MM.1S (cell line): ENCODE results near the gene LMBR1.

Source experiments
- DNase-seq: peaks from one replicate; pipeline ENCODE4 v3.0.0-alpha.2; 2015
- H2AFZ ChIP-seq: fragments of 300-600 bp; sonication (generic); 2 replicates; pipeline ENCODE4 v1.6.0; 2016; ENCODE audit warnings: antibody characterized with exemption, low read length
- H3F3A ChIP-seq: fragments of 300-600 bp; sonication (generic); 2 replicates; pipeline ENCODE4 v1.6.1; 2016; ENCODE audit warnings: mild to moderate bottlenecking, antibody characterized with exemption, low read length, moderate library complexity, mixed read lengths; ENCODE audit not compliant: insufficient read depth
- H3K27ac ChIP-seq: fragments of 300-600 bp; sonication (generic); 2 replicates; pipeline ENCODE4 v1.5.1; 2016; ENCODE audit warnings: mild to moderate bottlenecking, low read length
- H3K27me3 ChIP-seq: fragments of 300-600 bp; sonication (generic); replicated peaks from 2 replicates; pipeline ENCODE4 v1.6.0; 2016; ENCODE audit warnings: low read length; ENCODE audit not compliant: insufficient read depth
- H3K36me3 ChIP-seq: fragments of 300-600 bp; sonication (generic); replicated peaks from 2 replicates; pipeline ENCODE4 v1.6.1; 2016; ENCODE audit warnings: mild to moderate bottlenecking, low read length, mixed read lengths; ENCODE audit not compliant: insufficient read depth
- H3K4me1 ChIP-seq: fragments of 300-600 bp; sonication (generic); 2 replicates; pipeline ENCODE4 v1.6.1; 2016; ENCODE audit warnings: low read length, mixed read lengths
- H3K4me2 ChIP-seq: fragments of 300-600 bp; sonication (generic); 2 replicates; pipeline ENCODE4 v1.6.0; 2016; ENCODE audit warnings: low read depth, low read length
- H3K4me3 ChIP-seq: fragments of 300-600 bp; sonication (generic); 2 replicates; pipeline ENCODE4 v1.5.1; 2016; ENCODE audit warnings: low read length, mixed read lengths
- H3K79me2 ChIP-seq: fragments of 300-600 bp; sonication (generic); 2 replicates; pipeline ENCODE4 v1.6.1; 2016; ENCODE audit warnings: mixed run types, low read length, mixed read lengths
- H3K9ac ChIP-seq: fragments of 300-600 bp; sonication (generic); 2 replicates; pipeline ENCODE4 v1.6.1; 2016; ENCODE audit warnings: low read length, mixed read lengths
- H3K9me2 ChIP-seq: fragments of 300-600 bp; sonication (generic); replicated peaks from 2 replicates; pipeline ENCODE4 v1.6.1; 2016; ENCODE audit warnings: mild to moderate bottlenecking, low read length, mixed read lengths; ENCODE audit not compliant: insufficient read depth
- H3K9me3 ChIP-seq: fragments of 300-600 bp; sonication (generic); replicated peaks from 2 replicates; pipeline ENCODE4 v1.6.1; 2016; ENCODE audit warnings: mild to moderate bottlenecking, low read length, mixed read lengths; ENCODE audit not compliant: insufficient read depth
- H4K20me1 ChIP-seq: fragments of 300-600 bp; sonication (generic); 2 replicates; pipeline ENCODE4 v1.6.1; 2016; ENCODE audit warnings: mild to moderate bottlenecking, low read length, moderate library complexity, mixed read lengths; ENCODE audit not compliant: insufficient read depth
- EZH2 ChIP-seq: fragments of 300-600 bp; sonication (generic); optimal IDR thresholded peaks from 2 replicates; pipeline ENCODE3; 2017; ENCODE audit warnings: low read depth, mild to moderate bottlenecking, antibody characterized with exemption, low read length, mixed read lengths
- EZH2phosphoT487 ChIP-seq: fragments of 300-600 bp; sonication (generic); IDR thresholded peaks from 2 replicates; pipeline ENCODE4 v1.6.1; 2018; ENCODE audit warnings: antibody characterized with exemption, low read length
- TF ChIP-seq, protein P1 (sequence below): fragments of 300-600 bp; sonication (generic); IDR thresholded peaks from 2 replicates; pipeline ENCODE4 v1.5.1; 2016; ENCODE audit warnings: antibody characterized with exemption, low read length, mixed read lengths

The LMBR1 gene

DNA sequence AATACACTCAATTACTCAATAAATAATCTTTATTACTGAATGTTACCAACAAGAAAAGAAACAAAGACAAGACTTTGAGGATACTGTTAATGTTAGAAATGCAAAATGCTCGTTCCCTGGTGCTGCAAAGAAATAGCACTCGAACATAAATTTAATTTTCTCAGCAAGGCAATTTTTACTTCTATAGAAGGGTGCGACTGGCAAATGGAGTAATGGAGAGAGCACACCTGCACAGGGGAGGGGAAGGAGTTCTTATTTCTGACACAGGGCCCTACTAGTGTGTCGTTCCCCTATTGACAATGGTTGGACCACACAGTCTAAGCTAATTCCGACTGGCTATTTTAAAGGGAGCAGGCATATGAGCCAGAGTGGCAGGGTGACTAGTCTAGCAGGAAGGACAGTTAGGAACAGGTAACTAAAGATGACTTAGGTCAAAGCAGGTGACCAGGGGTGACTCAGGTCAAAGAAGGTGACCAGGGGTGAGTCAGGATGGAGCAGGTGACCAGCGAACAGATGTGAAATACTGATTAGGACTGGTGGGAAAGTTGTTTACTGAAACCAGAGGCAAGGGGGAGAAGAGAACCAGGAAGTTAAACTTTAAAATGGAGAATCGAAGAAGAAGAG, 133.3 kb downstream of the LMBR1 start:
- H3K9me2 ChIP-seq, result no peaks in the 10 kb centered on the region
- H3K79me2 ChIP-seq, result no peaks in the 10 kb centered on the region
- H3K27ac ChIP-seq, result no peak overlapping the region
- no peak for DNase-seq
- TF ChIP-seq, protein P1, sequence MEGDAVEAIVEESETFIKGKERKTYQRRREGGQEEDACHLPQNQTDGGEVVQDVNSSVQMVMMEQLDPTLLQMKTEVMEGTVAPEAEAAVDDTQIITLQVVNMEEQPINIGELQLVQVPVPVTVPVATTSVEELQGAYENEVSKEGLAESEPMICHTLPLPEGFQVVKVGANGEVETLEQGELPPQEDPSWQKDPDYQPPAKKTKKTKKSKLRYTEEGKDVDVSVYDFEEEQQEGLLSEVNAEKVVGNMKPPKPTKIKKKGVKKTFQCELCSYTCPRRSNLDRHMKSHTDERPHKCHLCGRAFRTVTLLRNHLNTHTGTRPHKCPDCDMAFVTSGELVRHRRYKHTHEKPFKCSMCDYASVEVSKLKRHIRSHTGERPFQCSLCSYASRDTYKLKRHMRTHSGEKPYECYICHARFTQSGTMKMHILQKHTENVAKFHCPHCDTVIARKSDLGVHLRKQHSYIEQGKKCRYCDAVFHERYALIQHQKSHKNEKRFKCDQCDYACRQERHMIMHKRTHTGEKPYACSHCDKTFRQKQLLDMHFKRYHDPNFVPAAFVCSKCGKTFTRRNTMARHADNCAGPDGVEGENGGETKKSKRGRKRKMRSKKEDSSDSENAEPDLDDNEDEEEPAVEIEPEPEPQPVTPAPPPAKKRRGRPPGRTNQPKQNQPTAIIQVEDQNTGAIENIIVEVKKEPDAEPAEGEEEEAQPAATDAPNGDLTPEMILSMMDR, result no peak
- TF ChIP-seq EZH2, result no peak
- TF ChIP-seq EZH2phosphoT487, result no peak
- no peak overlapping the region for H3K4me3 ChIP-seq
- H2AFZ ChIP-seq, result no peak overlapping the region
- no peaks in the 10 kb centered on the region; the same call in 1 of the 2 replicates for H3K36me3 ChIP-seq
- H3K4me1 ChIP-seq, result no peaks in the 10 kb centered on the region
- H3K9me3 ChIP-seq, result no peaks in the 10 kb centered on the region
- H3K27me3 ChIP-seq, result no peaks in the 10 kb centered on the region
- H3K9ac ChIP-seq, result no peak overlapping the region
- no peak overlapping the region for H3K4me2 ChIP-seq
- no peaks in the 10 kb centered on the region for H3F3A ChIP-seq
- H4K20me1 ChIP-seq, result no peaks in the 10 kb centered on the region

DNA sequence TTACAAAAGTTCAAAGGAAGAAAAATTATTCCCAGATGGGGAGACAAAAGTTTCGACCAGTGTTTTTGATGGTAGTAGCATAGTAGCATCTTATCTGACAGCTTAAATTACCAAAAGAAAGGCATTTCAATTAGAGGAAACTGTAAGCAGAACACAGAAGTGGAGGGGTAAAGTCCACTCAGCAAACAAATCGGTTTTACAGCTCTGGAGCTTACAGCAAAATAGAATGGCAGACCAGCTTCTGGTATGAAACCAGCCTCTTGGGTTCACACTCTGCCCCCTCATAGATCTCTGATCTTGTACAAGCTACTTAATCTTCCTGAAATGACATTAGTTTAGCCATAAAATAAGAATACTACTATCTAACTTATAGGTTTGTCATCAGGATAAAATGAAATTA, 133.8 kb downstream of the LMBR1 start:
- Histone ChIP-seq H2AFZ (no peak overlapping the region), H3K9ac (no peak overlapping the region), H3K4me3 (no peak overlapping the region), H3K4me1 (no peaks in the 10 kb centered on the region), H3K27me3 (no peaks in the 10 kb centered on the region), H4K20me1 (no peaks in the 10 kb centered on the region), H3K4me2 (no peak overlapping the region), H3K36me3 (peaks cover under 1% of the 10 kb centered on the region; the same call in 1 of the 2 replicates), H3F3A (no peaks in the 10 kb centered on the region), H3K9me3 (no peaks in the 10 kb centered on the region), H3K9me2 (no peaks in the 10 kb centered on the region), H3K27ac (no peak overlapping the region), H3K79me2 (no peaks in the 10 kb centered on the region)
- DNase-seq, result no peak
- TF ChIP-seq EZH2phosphoT487, result no peak
- TF ChIP-seq EZH2, result no peak
- TF ChIP-seq, protein P1, result no peak

DNA sequence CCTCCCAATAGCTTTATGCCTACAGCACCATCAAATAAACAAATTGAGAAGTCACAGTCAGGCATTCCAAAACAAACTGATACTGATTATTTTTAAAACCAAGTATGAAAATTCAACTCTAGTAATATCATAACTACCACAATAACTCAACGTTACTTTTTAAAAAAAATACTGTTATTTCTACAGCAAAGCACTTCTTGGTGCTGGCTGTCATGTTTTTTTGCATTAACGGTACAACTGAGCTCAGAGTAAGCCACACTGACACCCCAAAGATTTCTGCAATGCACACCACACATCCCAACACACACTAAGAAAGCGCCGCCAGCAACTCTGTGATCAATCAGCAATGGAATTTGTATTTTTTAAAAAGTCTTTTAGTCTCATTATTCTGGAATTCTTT, 138.8 kb downstream of the LMBR1 start:
- no peaks in the 10 kb centered on the region for H3K9me3 ChIP-seq
- H3K9me2 ChIP-seq, result no peaks in the 10 kb centered on the region
- no peaks in the 10 kb centered on the region for H3K27me3 ChIP-seq
- H2AFZ ChIP-seq, result no peak overlapping the region
- H4K20me1 ChIP-seq, result no peaks in the 10 kb centered on the region
- TF ChIP-seq EZH2, result no peak
- TF ChIP-seq, protein P1, result no peak
- TF ChIP-seq EZH2phosphoT487, result no peak
- no peak overlapping the region for H3K27ac ChIP-seq
- no peak overlapping the region for H3K9ac ChIP-seq
- peaks cover 3% of the 10 kb centered on the region; the same call in 1 of the 2 replicates for H3K36me3 ChIP-seq
- H3K4me2 ChIP-seq, result no peak overlapping the region
- DNase-seq, result no peak
- H3F3A ChIP-seq, result no peaks in the 10 kb centered on the region
- H3K79me2 ChIP-seq, result no peaks in the 10 kb centered on the region
- H3K4me3 ChIP-seq, result no peak overlapping the region
- H3K4me1 ChIP-seq, result no peaks in the 10 kb centered on the region
